Sigmoid colon (tissue), 7 donors: Measurements from ENCODE around the gene RALGDS. TPM values are rescaled to one million over a fixed set of nuclear protein-coding genes. Genes with fewer than 3 reads are reported as not detected.

ENCODE experiments used
- DNase-seq: peaks from one replicate; pipeline ENCODE4 v3.0.0-alpha.2; 2019
- H3K27ac ChIP-seq, 4 donors: fragments of 200-600 bp; sonication (generic); one replicate each; pipeline ENCODE4 v1.5.1; 2016 to 2019; ENCODE audit warnings: mild to moderate bottlenecking in 1 of 4
- H3K27me3 ChIP-seq, 3 donors: fragments of 200-600 bp; sonication (generic); one replicate each; pipeline ENCODE4 v1.5.1; 2019; ENCODE audit warnings: mild to moderate bottlenecking in 1 of 3
- H3K36me3 ChIP-seq, 4 donors: fragments of 200-600 bp; sonication (generic); one replicate each; pipeline ENCODE4 v1.5.1; 2016 to 2019
- H3K4me1 ChIP-seq, 4 donors: fragments of 200-600 bp; sonication (generic); one replicate each; pipeline ENCODE4 v1.5.1; 2017 to 2019
- H3K4me3 ChIP-seq, 4 donors: fragments of 200-600 bp; sonication (generic); one replicate each; pipeline ENCODE4 v1.5.1; 2017 to 2019; ENCODE audit warnings: mild to moderate bottlenecking in 2 of 4, moderate library complexity in 1 of 4
- H3K9me3 ChIP-seq, 4 donors: fragments of 200-600 bp in 3 of 4; sonication (generic) in 3 of 4; one replicate each; pipeline versions ENCODE4 v1.5.1 to v1.6.1; 2013 to 2019
- CTCF ChIP-seq, 4 experiments: fragments of 450-650 bp in 3 of 4; fragments of 200-600 bp in 1 of 4; IDR thresholded peaks; one replicate each; pipeline ENCODE4 v1.5.1; 2016 to 2019; ENCODE audit warnings: antibody characterized with exemption in 4 of 4, mild to moderate bottlenecking in 3 of 4, moderate library complexity in 2 of 4
- EP300 ChIP-seq, 4 donors: sonication (generic); formaldehyde crosslinking; IDR thresholded peaks; one replicate each; pipeline ENCODE4 v1.6.1; 2017; ENCODE audit warnings: antibody characterized with exemption in 4 of 4
- POLR2A ChIP-seq, 2 donors: fragments of 450-650 bp; IDR thresholded peaks; one replicate each; pipeline ENCODE4 v1.6.1; 2016; ENCODE audit warnings: antibody characterized with exemption in 2 of 2, mild to moderate bottlenecking in 2 of 2, moderate library complexity in 2 of 2
- POLR2AphosphoS5 ChIP-seq, 4 donors: sonication (generic); formaldehyde crosslinking; IDR thresholded peaks; one replicate each; pipeline ENCODE4 v1.6.1; 2017; ENCODE audit warnings: antibody characterized with exemption in 4 of 4
- WGBS, 2 donors: extraction: QIAGEN DNeasy Blood & Tissue Kit; methylation state at CpG; one replicate each; pipeline ENCODE4 v1.1.7; 2013; 5-methylcytosine and 5-hydroxymethylcytosine counted together
- intact Hi-C: fragments of 100-400 bp; cut with DNase I; formaldehyde crosslinking; loops from one replicate; pipeline ENCODE4 v1.15.1; 2023
- polyA plus RNA-seq, 3 donors: library from polyadenylated mRNA; stranded (reverse); fragments of 200-250 nt; gene quantifications; one replicate each; pipeline ENCODE4 v1.2.3, GENCODE V29; 2013
- total RNA-seq, 4 donors: library from RNA; depleted of rRNA; stranded (reverse); fragments of >200 nt; gene quantifications; one replicate each; pipeline ENCODE4 v1.1.0, GENCODE V29; 2016
- donor health status: healthy with polysubstance abuse.
- donor health status: Bipolar disorder and iron deficiency.
- donor health status: healthy.

Gene RALGDS
- total and polyA plus RNA-seq, 7 donors = 27.6 to 52.7 (median 39.6) TPM

GRCh38 chr9:133155156-133155555, 34.1 kb upstream of the RALGDS start:
- no peak overlapping the region for H3K4me3 ChIP-seq
- 80 to 86% methylated on average over 9 of the region's 9 CpGs for WGBS, 2 donors
- intact Hi-C loops = no loop called here
- DNase-seq = peak; percentile 64
- H3K9me3 ChIP-seq = no peaks in the 10 kb centered on the region
- no peaks in the 10 kb centered on the region for H3K4me1 ChIP-seq
- no peak overlapping the region for H3K27ac ChIP-seq
- H3K36me3 ChIP-seq = peaks cover 0 to 6% (median 0%) of the 10 kb centered on the region in 4 donors
- TF ChIP-seq POLR2AphosphoS5 (IDR thresholded peaks at IDR 0.05) (no peak), POLR2A (IDR thresholded peaks at IDR 0.05) (no peak), CTCF (IDR thresholded peaks at IDR 0.05) (no peak), EP300 (IDR thresholded peaks at IDR 0.05) (no peak)
- no peaks in the 10 kb centered on the region for H3K27me3 ChIP-seq

DNA sequence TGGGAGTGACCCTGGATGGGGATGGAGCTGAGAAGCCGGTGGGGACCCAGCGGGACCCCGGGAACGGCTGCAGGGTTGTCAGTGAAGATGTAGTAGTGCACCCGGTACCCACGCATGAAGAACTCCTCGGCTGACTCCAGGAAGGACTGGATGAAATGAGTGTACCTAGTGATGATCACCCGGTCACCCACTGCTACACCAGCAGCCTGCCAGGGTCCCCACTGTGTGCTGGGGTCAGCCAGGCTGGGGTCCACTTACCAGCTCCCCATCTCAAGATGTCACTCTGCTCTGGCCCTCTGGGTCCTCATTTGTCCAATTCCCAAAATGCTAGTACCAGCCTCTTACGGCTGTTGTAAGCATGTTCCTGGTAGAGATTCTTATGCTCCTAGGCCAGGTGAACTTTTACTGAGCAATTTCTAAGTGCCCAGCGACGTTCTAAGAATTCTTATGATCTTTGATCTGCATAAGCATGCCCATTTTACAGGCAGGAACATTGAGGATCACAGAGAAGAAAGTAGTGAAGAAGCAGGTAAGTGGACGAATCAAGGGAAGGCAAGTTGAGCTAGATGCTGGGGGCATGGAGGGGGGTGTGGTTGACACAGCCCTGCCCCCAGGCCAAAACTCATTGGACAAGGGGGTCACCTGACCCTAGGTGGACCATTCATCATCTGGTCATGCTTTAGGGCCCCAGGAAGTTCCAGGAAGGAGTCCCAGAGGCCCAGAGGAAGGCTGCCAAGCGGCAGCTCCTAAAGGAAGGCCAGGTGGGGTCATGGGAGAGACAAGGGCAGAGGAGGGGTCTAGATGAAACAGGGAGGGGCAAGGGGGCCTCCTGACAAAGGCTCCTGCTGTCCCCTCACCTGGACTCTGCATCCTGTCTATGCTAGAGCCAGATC, 33.3 kb upstream of the RALGDS start:
- peak; percentile 43 for DNase-seq
- Histone ChIP-seq H3K4me1 (peaks cover 0 to 6% (median 3%) of the 10 kb centered on the region in 4 donors), H3K9me3 (no peaks in the 10 kb centered on the region), H3K36me3 (no peaks in the 10 kb centered on the region), H3K27ac (no peak overlapping the region), H3K4me3 (no peak overlapping the region), H3K27me3 (no peaks in the 10 kb centered on the region)
- TF ChIP-seq POLR2AphosphoS5 (IDR thresholded peaks at IDR 0.05) (no peak), POLR2A (IDR thresholded peaks at IDR 0.05) (no peak), EP300 (IDR thresholded peaks at IDR 0.05) (no peak), CTCF (IDR thresholded peaks at IDR 0.05) (no peak)
- intact Hi-C loops = no loop called here
- 90 to 94% methylated on average over 13 of the region's 13 CpGs for WGBS, 2 donors

DNA sequence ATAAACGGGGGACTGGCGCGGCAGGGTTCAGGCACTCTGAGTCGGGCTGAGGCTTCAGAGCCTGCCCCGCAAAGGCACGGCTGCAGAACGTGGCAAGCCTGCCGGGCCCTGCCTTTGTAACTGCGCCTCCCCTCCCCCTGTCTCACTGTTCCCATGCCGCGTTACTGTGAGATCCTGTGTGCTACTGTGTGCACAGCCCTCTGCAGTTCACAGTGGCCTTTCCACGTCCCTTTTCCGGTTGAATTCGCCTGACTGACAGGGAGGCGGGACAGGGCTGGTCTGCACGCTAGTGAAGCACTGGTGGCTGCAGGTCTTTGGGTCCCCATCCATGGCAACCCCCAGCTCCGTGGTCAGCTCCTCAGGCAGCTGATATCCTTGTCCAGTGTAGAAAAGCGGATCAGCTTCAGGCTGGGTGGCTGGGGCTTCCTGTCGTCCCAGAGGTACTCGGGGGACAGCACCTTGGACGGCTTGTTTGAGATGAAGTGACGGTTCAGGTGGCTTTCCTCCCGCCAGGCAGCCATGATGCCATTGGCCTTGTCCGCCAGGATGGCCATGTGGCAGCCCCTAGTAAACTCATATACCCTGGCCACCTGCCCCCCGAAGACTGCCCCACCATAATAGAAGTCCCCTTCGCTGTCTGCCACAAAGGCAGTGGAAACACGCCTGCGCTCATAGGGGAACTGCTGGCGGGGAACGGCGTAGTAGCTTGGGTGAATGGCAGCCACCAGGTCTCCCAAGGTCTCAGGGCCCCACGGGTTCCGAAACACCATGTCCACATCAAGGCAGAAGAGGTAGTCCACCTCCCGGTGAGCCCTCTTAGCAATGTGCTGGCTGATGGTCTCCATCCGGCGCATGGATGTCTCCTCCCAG, 32.4 kb upstream of the RALGDS start:
- Histone ChIP-seq H3K27me3 (no peaks in the 10 kb centered on the region), H3K4me3 (no peak overlapping the region), H3K36me3 (no peaks in the 10 kb centered on the region), H3K27ac (no peak overlapping the region), H3K4me1 (peaks cover 0 to 9% (median 5%) of the 10 kb centered on the region in 4 donors), H3K9me3 (no peaks in the 10 kb centered on the region)
- intact Hi-C loops = no loop called here
- no peak for TF ChIP-seq EP300 (IDR thresholded peaks at IDR 0.05)
- TF ChIP-seq POLR2AphosphoS5 (IDR thresholded peaks at IDR 0.05) = no peak
- no peak for TF ChIP-seq CTCF (IDR thresholded peaks at IDR 0.05)
- no peak for TF ChIP-seq POLR2A (IDR thresholded peaks at IDR 0.05)
- WGBS, 2 donors = 81 to 88% methylated on average over 36 of the region's 36 CpGs
- peak; percentile 63 for DNase-seq

DNA sequence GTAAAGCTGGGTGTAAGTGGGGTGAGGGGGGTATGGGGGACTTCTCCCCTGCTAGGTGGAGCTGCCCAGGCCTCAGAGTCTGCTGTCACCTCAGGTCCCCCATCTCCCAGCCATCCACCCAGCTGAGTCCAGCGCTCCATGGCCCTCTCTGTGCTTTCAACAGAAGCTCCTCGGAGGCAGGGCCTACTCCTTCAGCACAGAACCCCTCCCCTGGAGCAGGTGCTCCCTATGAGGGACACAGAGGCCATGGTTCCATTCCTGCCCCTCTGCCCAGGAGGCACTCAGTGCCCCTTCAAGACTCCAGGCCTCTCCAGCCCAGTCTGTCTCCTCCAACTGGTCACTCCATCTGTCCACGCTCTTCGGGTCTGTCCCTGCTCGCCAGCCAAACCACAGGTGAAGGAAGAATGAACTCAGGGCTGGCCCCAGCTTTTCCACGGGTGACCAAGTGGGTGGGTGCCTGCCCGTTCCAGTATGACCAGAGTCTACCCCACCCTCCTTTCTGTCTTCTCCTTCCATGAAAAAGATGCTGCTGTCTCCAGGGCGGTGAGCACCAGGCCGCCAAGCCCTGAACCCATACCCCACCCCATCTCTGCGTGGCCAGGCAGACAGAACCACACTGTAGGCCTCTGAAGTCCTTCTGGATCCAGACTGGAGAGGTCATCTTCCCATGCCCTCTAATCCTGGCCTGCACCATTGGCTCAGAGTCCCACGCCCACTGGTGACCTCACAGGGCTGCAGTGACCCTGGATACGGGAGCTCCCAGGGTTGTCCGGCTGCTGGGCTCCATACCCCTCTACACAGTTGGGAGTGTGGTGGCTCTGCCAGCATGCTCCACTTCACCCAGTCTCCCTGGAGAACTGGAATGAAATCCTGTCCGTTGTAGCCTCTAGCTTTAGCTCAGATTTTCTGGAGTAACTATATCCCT, 30.8 kb upstream of the RALGDS start:
- TF ChIP-seq POLR2A (IDR thresholded peaks at IDR 0.05) (no peak), EP300 (IDR thresholded peaks at IDR 0.05) (no peak), POLR2AphosphoS5 (IDR thresholded peaks at IDR 0.05) (no peak), CTCF (IDR thresholded peaks at IDR 0.05) (no peak)
- no peaks in the 10 kb centered on the region for H3K27me3 ChIP-seq
- H3K9me3 ChIP-seq = no peaks in the 10 kb centered on the region
- intact Hi-C loops = no loop called here
- peaks cover 0 to 25% (median 21%) of the 10 kb centered on the region in 4 donors for H3K4me1 ChIP-seq
- no peak overlapping the region for H3K4me3 ChIP-seq
- H3K36me3 ChIP-seq = no peaks in the 10 kb centered on the region
- no peak for DNase-seq
- no peak overlapping the region for H3K27ac ChIP-seq
- WGBS, 2 donors = 86 to 88% methylated on average over 14 of the region's 14 CpGs
